Colonic mucosa (tissue), 4 donors: ENCODE measurements around the gene ADCYAP1R1. TPM values are rescaled to one million over a fixed set of nuclear protein-coding genes. Genes with fewer than 3 reads are reported as not detected.

Source experiments
- DNase-seq: peaks from one replicate; pipeline ENCODE4 v3.0.0-alpha.2; 2020
- H3K27ac ChIP-seq: fragments of 200-600 bp; one replicate; pipeline ENCODE4 v1.8.0; 2021
- H3K27me3 ChIP-seq: fragments of 200-600 bp; one replicate; pipeline ENCODE4 v1.8.0; 2021
- H3K36me3 ChIP-seq: fragments of 200-600 bp; one replicate; pipeline ENCODE4 v1.8.0; 2021
- H3K4me1 ChIP-seq: fragments of 200-600 bp; one replicate; pipeline ENCODE4 v1.8.0; 2021; ENCODE audit warnings: mild to moderate bottlenecking
- H3K4me3 ChIP-seq: fragments of 200-600 bp; one replicate; pipeline ENCODE4 v1.8.0; 2021
- H3K9ac ChIP-seq, 2 donors: one replicate each; pipeline ENCODE4 v1.7.0; 2013; ENCODE audit warnings: control low read depth in 2 of 2, low read depth in 2 of 2, low read length in 2 of 2
- H3K9me3 ChIP-seq: fragments of 200-600 bp; one replicate; pipeline ENCODE4 v1.8.0; 2021
- intact Hi-C: fragments of 100-400 bp; cut with DNase I; formaldehyde crosslinking; loops from one replicate; pipeline ENCODE4 v1.14.1; 2022
- total RNA-seq, 2 donors: library from RNA; stranded (reverse); fragmentation: NEBNext Ultra II Directional in 1 of 2; extraction: Animal tissue kit (Norgen Biotek cat#: 25700) in 1 of 2; gene quantifications; one replicate each; pipeline ENCODE4 v1.2.1, GENCODE V29; 2021
- TF ChIP-seq, protein P1 (sequence below): fragments of 200-600 bp; IDR thresholded peaks from one replicate; pipeline ENCODE4 v1.8.0; 2022; ENCODE audit warnings: antibody characterized with exemption, mild to moderate bottlenecking
- donor health status: healthy.
- donor health status: DM: no; HTN: no; CAD: no.
- donor health status: DM: no; HTN: no; CAD: no.

The ADCYAP1R1 gene
- total RNA-seq, 2 donors from 2014 or later: 0.37 to 0.90 TPM

GRCh38 chr7:31073326-31074119 is 21.4 kb downstream of the ADCYAP1R1 start:
- TF ChIP-seq, protein P1, sequence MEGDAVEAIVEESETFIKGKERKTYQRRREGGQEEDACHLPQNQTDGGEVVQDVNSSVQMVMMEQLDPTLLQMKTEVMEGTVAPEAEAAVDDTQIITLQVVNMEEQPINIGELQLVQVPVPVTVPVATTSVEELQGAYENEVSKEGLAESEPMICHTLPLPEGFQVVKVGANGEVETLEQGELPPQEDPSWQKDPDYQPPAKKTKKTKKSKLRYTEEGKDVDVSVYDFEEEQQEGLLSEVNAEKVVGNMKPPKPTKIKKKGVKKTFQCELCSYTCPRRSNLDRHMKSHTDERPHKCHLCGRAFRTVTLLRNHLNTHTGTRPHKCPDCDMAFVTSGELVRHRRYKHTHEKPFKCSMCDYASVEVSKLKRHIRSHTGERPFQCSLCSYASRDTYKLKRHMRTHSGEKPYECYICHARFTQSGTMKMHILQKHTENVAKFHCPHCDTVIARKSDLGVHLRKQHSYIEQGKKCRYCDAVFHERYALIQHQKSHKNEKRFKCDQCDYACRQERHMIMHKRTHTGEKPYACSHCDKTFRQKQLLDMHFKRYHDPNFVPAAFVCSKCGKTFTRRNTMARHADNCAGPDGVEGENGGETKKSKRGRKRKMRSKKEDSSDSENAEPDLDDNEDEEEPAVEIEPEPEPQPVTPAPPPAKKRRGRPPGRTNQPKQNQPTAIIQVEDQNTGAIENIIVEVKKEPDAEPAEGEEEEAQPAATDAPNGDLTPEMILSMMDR: no peak
- H3K4me1 ChIP-seq: no peaks in the 10 kb centered on the region
- no peak overlapping the region for H3K9ac ChIP-seq
- intact Hi-C loops: no loop called here
- no peak overlapping the region for H3K27ac ChIP-seq
- no peaks in the 10 kb centered on the region for H3K27me3 ChIP-seq
- H3K36me3 ChIP-seq: no peaks in the 10 kb centered on the region
- no peak overlapping the region for H3K4me3 ChIP-seq
- no peaks in the 10 kb centered on the region for H3K9me3 ChIP-seq
- no peak for DNase-seq

DNA sequence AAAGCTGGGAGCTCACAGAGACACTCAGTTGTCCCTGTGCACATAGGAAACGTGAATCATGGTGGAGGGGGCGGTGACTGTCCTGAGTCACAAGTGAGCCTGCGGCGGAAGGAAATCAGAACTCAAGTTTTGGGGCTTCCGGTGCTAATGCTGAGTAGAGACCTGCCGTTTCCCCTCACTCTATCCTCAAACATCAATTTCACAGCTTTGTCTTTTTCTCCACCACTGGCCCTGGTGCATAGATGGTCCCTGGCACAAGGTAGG is 21.9 kb downstream of the ADCYAP1R1 start:
- intact Hi-C loops: no loop called here
- Histone ChIP-seq H3K9ac (no peak overlapping the region), H3K4me3 (no peak overlapping the region), H3K4me1 (no peaks in the 10 kb centered on the region), H3K27me3 (no peaks in the 10 kb centered on the region), H3K27ac (no peak overlapping the region), H3K9me3 (no peaks in the 10 kb centered on the region), H3K36me3 (no peaks in the 10 kb centered on the region)
- no peak for DNase-seq
- TF ChIP-seq, protein P1: no peak

DNA sequence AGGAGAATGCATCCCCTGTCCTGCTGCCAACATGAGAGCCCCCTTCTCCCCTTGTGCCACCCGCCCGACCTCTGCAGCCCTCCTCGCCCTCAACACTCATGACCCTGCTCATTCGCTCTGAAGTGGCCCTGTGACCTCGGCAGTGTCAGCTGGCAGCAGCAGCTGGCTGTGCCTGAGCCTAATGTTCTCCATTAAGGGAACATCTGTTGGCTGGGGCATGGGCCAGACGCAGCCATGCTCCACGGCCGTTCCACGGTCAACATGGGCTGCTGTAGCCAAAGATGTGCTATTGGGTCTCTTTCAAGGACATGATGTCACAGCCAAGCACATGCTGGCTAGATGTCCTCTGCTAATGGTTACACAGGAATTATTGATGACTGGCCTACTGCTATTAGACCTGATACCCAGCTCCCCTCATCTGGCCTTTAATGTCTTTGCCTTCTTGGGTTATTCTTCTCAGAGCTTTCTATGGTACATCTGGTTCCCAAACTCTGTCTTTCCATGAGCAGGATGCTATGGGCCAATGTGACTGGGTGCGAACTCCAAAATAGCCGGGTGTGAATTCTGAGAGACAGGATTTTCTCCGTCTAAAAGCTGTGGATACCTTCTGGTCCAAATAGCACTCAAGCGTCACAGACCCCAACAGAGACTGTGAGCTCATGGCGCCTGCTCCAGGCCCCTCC is 22.4 kb downstream of the ADCYAP1R1 start:
- no peak overlapping the region for H3K9ac ChIP-seq
- H3K27ac ChIP-seq: no peak overlapping the region
- no peaks in the 10 kb centered on the region for H3K4me1 ChIP-seq
- intact Hi-C loops: no loop called here
- H3K27me3 ChIP-seq: no peaks in the 10 kb centered on the region
- H3K4me3 ChIP-seq: no peak overlapping the region
- no peaks in the 10 kb centered on the region for H3K36me3 ChIP-seq
- TF ChIP-seq, protein P1: no peak
- DNase-seq: no peak
- no peaks in the 10 kb centered on the region for H3K9me3 ChIP-seq

GRCh38 chr7:31075086-31075405 is 22.9 kb downstream of the ADCYAP1R1 start:
- DNase-seq: no peak
- intact Hi-C loops: no loop called here
- no peak overlapping the region for H3K4me3 ChIP-seq
- no peaks in the 10 kb centered on the region for H3K4me1 ChIP-seq
- H3K27ac ChIP-seq: no peak overlapping the region
- H3K27me3 ChIP-seq: no peaks in the 10 kb centered on the region
- TF ChIP-seq, protein P1: no peak
- no peak overlapping the region for H3K9ac ChIP-seq
- no peaks in the 10 kb centered on the region for H3K9me3 ChIP-seq
- H3K36me3 ChIP-seq: no peaks in the 10 kb centered on the region

- intact Hi-C loops: no loop called here
- no peak for DNase-seq
- H3K27ac ChIP-seq: no peak overlapping the region
- no peaks in the 10 kb centered on the region for H3K27me3 ChIP-seq
- no peaks in the 10 kb centered on the region for H3K4me1 ChIP-seq
- no peak overlapping the region for H3K4me3 ChIP-seq
- TF ChIP-seq, protein P1: no peak
- H3K36me3 ChIP-seq: no peaks in the 10 kb centered on the region
- H3K9me3 ChIP-seq: no peaks in the 10 kb centered on the region
- no peak overlapping the region for H3K9ac ChIP-seq
Observed at GRCh38 chr7:31076051-31076450, 23.9 kb downstream of the ADCYAP1R1 start.
